ENCODE measurements around the gene SMARCA1.

DNA sequence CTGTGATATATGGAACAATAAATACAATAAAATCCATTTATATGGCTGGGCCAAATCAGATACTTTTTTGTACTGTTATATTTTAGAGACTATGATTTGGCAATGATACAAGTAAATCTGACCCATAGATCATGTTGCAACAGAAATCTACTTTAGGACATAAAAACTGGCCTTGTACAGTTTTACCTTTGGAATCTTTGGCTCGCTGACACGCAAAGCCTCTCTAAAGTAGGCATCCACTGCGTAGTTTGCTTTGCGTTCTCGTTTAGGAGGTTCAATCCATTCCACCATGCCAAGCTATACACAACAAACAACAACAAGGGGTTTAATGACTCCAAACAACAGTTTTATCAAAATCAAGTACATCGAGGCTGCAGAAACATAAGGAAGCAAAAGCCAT, 42.4 kb downstream of the SMARCA1 start:
- TF ChIP-seq POLR2A (IDR thresholded peaks at IDR 0.05) (no peak), CTCF (IDR thresholded peaks at IDR 0.05) (no peak)

Data from vagina (tissue), 2 donors.